DND-41 (cell line): ENCODE data around the gene CPZ.

Source experiments
- CTCF ChIP-seq: IDR thresholded peaks from 2 replicates; pipeline ENCODE4 v1.5.1; 2012; ENCODE audit warnings: borderline replicate concordance, low read length, moderate library complexity, mild to moderate bottlenecking; ENCODE audit not compliant: poor library complexity, severe bottlenecking; ENCODE audit errors: extremely low read depth
- EZH2 ChIP-seq: IDR thresholded peaks from 3 replicates; pipeline ENCODE4 v1.6.1; 2012; ENCODE audit warnings: borderline replicate concordance, low read depth, mild to moderate bottlenecking, moderate library complexity, low read length, inconsistent platforms; ENCODE audit not compliant: severe bottlenecking

- TF ChIP-seq CTCF = no peak
- no peak for TF ChIP-seq EZH2
These were observed 59.2 kb downstream of the CPZ start for GRCh38 chr4:8651661-8652180.
